ENCODE data around the gene F2RL3. TPM values are rescaled to one million over a fixed set of nuclear protein-coding genes. Genes with fewer than 3 reads are reported as not detected.

F2RL3 gene
- 25.3 TPM for total RNA-seq
- long read RNA-seq, transcript F2RL3-201 (2 exons, 3,473 nt): major isoform, 47 of 78 reads
- long read RNA-seq, partial matches to known transcripts: 0 of 78 reads
- long read RNA-seq, other reads (novel, unspliced or antisense): 28 of 78 reads

DNA sequence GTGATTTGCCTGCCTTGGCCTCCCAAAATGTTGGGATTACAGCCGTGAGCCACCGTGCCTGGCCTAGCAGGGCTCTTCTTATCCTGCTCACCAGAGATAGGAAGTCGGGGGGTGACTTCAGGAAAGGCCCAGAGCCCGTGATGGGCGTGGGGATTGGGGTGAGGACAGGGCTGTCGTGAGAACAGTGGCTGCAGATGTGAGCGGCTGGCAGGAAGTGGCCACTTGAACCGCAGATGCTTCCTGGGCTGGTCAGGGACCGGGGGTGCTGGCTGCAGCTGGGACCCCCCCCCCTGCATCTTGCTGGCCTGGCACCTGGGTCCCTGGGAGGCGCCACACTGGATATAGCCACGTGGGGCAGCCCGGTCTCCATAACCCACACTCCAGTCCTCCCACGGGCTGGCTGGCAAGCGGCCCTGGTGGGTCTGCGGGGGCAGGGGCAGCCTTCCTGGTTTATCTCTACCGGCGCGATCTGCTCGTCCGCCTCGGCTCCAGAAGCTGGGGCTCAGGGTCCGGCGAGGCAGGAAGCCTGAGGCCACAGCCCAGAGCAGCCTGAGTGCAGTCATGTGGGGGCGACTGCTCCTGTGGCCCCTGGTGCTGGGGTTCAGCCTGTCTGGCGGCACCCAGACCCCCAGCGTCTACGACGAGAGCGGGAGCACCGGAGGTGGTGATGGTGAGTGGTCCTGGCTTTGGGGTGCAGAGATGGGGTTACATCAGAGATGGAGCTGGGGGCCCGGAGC is at the start of gene F2RL3:
F2RL3 (plus strand) TSS at position 371 of the 737 bp plus-strand sequence; CDS start at position 562, 191 bp downstream.
- intact Hi-C loops (cut with DNase I): no loop called here
- no peaks in the 10 kb centered on the region for H3K27me3 ChIP-seq
- ATAC-seq: peak; percentile 55
- no peak for TF ChIP-seq CTCF (IDR thresholded peaks at IDR 0.05)
- H3K36me3 ChIP-seq: no peaks in the 10 kb centered on the region
- no peaks in the 10 kb centered on the region for H3K9me3 ChIP-seq
- H3K27ac ChIP-seq: peak within 1 kb of the TSS; percentile 70
- peak; percentile 79 for DNase-seq
- peaks cover 19% of the 10 kb centered on the region for H3K4me1 ChIP-seq
- peak within 1 kb of the TSS; percentile 40 for H3K4me3 ChIP-seq

DNA sequence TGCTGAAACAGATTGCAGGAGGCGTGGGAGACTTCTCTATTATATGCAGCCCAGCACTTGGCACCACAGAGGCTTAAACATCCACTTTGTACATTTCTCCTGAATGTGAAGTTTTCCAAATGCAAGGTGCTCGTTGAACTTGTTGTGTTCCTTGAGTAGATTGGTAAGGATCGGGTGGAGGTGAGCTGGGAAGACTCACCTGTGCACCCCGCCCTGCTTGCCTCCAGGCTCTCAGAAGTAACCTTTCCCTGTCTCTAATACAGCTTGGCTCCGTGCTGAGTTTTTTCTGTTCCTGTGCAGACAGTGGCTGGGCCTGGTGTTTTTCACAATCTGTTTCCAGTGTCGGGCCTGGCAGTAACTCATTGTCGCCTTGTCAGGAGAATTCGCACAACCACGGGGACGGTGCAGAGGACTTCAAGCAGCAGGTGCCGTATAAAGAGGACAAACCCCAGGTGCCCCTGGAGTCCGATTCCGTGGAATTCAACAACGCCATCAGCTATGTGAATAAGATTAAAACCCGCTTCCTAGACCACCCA is 47.3 kb upstream of the F2RL3 start:
- no peak for ATAC-seq
- intact Hi-C loops (cut with DNase I): no loop called here
- Histone ChIP-seq H3K27ac (no peak overlapping the region), H3K4me1 (no peaks in the 10 kb centered on the region), H3K9me3 (no peaks in the 10 kb centered on the region), H3K36me3 (peaks cover 70% of the 10 kb centered on the region), H3K27me3 (no peaks in the 10 kb centered on the region), H3K4me3 (no peak overlapping the region)
- no peak for DNase-seq
- TF ChIP-seq CTCF (IDR thresholded peaks at IDR 0.05): no peak

GRCh38 chr19:16846901-16847300 is 41.9 kb upstream of the F2RL3 start:
- Histone ChIP-seq H3K36me3 (peaks cover 95% of the 10 kb centered on the region), H3K4me3 (no peak overlapping the region), H3K9me3 (no peaks in the 10 kb centered on the region), H3K27ac (no peak overlapping the region), H3K4me1 (no peaks in the 10 kb centered on the region), H3K27me3 (no peaks in the 10 kb centered on the region)
- DNase-seq (no peak), ATAC-seq (no peak)
- TF ChIP-seq CTCF (IDR thresholded peaks at IDR 0.05): no peak
- intact Hi-C loops (cut with DNase I): no loop called here

DNA sequence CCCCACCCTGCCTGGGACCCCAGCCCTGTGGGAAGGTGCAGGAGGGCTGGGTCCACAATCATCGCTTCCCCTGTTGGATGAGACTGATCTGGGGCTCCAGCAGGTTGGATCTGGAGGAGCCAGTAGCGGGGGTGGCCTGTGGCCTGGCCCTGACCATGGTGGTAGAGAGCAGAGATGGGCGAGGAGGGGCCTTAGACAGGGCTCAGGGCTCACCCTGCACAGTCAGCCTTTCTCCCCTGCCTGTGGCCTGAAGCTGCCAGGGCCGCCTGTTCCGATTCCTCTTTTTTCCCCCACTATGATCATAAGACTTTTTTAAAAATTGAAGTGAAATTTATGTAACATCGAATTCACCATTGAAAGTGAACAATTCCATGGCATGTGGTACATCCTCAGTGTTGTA is 41.4 kb upstream of the F2RL3 start:
- no peak overlapping the region for H3K4me3 ChIP-seq
- no peak overlapping the region for H3K27ac ChIP-seq
- peaks cover 95% of the 10 kb centered on the region for H3K36me3 ChIP-seq
- intact Hi-C loops (cut with DNase I): no loop called here
- ATAC-seq: peak; percentile 83
- no peaks in the 10 kb centered on the region for H3K4me1 ChIP-seq
- no peaks in the 10 kb centered on the region for H3K9me3 ChIP-seq
- no peak for TF ChIP-seq CTCF (IDR thresholded peaks at IDR 0.05)
- no peak for DNase-seq
- no peaks in the 10 kb centered on the region for H3K27me3 ChIP-seq

- Histone ChIP-seq H3K27ac (no peak overlapping the region), H3K4me3 (no peak overlapping the region), H3K9me3 (no peaks in the 10 kb centered on the region), H3K27me3 (no peaks in the 10 kb centered on the region), H3K36me3 (peaks cover 94% of the 10 kb centered on the region), H3K4me1 (no peaks in the 10 kb centered on the region)
- no peak for TF ChIP-seq CTCF (IDR thresholded peaks at IDR 0.05)
- no peak for DNase-seq
- intact Hi-C loops (cut with DNase I): no loop called here
- ATAC-seq: no peak
These were observed 39.6 kb upstream of the F2RL3 start for GRCh38 chr19:16849168-16849567.
